HG03469 (cell line): ENCODE data around the gene TTC27.
"Not testable (repeated sequence)": the region's sequence is repeated elsewhere in the genome, so short reads cannot be mapped to it uniquely, and the experiment has no call there.

Experiments
- ATAC-seq: cut with Tn5 transposase; IDR thresholded peaks from one replicate; pipeline ENCODE4 v1.9.1; 2021; ENCODE audit warnings: mild to moderate bottlenecking, moderate library complexity, moderate number of reproducible peaks; ENCODE audit not compliant: unreplicated experiment

TTC27 gene

GRCh38 chr2:32844253-32844652 lies 216.4 kb downstream of the TTC27 start:
- ATAC-seq = no peak

DNA sequence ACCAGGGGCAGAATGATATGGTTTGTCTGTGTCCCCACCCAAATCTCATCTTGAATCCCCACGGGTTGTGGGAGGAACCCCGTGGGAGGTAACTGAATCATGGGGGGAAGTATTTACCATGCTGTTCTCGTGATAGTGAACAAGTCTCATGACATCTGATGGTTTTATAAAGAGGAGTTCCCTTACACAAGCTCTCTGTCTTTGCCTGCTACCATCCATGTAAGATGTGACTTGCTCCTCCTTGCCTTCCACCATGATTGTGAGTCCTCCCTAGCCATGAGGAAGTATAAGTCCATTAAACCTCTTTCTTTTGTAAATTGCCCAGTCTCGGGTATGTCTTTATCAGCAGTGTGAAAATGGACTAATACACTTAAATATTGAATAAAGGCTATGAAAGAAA lies 218.4 kb downstream of the TTC27 start:
- not testable (repeated sequence) for ATAC-seq

GRCh38 chr2:32847734-32848133 lies 219.9 kb downstream of the TTC27 start:
- ATAC-seq = no peak

GRCh38 chr2:32849456-32850194 lies 221.8 kb downstream of the TTC27 start:
- no peak for ATAC-seq

- no peak for ATAC-seq
These were observed 224.1 kb downstream of the TTC27 start for GRCh38 chr2:32851777-32852439.

- no peak for ATAC-seq
These were observed 225.0 kb downstream of the TTC27 start for GRCh38 chr2:32852856-32853255.

DNA sequence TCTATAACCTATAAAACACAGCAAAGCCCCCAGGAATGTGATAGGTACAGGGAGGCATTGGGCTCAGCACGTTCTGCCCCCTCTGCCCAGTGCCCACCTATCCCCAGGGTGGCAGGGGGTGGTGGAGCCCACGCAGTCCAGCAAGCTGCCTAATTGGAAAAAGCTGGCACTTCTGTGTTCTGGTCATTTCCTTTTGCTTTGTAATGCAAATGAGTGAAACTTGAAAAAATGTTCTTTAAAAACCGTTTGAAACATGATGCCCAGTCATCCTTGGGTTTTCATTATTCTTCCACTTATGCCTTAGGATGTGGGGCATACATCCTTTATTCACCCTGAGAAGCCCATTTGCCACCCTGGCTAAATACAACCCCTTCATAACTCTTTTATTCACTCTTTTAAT lies 229.0 kb downstream of the TTC27 start:
- no peak for ATAC-seq

- no peak for ATAC-seq
These were observed 230.9 kb downstream of the TTC27 start for GRCh38 chr2:32858713-32859112.

- no peak for ATAC-seq
These were observed 232.5 kb downstream of the TTC27 start for GRCh38 chr2:32860385-32860784.

- no peak for ATAC-seq
These were observed 234.6 kb downstream of the TTC27 start for GRCh38 chr2:32862269-32863055.

DNA sequence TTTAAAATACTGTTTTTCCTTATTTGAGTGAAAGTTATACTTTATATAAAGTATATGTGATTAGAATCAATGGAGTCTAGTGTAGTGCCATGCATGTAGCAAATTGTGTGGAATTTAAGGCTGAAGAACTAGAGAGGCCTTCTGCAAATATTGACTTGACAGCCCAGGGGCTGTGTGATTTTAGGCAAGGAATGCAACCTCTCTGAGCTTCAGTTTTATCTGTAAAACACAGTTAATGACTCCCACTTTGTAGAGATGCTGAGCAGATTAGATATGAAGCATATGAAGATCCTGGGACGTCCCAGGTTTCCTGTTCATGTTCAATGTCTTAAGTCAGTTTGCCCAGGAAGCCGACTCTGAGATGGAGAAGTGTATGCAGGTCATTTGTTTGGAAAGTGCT lies 235.5 kb downstream of the TTC27 start:
- ATAC-seq = no peak

DNA sequence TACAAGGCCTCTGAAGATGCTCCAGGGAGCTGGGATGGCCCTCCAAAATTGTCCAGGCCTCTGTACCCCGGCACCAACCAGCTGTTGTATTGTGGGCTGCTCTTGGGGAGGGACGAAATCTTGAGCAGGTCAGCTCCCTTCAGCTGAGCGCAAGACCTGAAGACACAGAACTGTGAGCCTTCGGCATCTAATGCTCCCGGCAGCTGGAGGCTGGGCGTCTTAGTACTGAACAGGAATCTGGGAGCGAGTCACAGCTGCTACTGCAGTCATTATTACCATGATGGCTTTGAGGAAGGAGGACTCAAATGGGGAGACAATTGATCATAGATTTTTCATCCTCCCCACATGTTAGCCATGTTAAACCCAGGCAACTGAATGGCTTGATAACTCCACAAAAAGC lies 236.0 kb downstream of the TTC27 start:
- no peak for ATAC-seq

GRCh38 chr2:32864334-32865111 lies 236.7 kb downstream of the TTC27 start:
- no peak for ATAC-seq

DNA sequence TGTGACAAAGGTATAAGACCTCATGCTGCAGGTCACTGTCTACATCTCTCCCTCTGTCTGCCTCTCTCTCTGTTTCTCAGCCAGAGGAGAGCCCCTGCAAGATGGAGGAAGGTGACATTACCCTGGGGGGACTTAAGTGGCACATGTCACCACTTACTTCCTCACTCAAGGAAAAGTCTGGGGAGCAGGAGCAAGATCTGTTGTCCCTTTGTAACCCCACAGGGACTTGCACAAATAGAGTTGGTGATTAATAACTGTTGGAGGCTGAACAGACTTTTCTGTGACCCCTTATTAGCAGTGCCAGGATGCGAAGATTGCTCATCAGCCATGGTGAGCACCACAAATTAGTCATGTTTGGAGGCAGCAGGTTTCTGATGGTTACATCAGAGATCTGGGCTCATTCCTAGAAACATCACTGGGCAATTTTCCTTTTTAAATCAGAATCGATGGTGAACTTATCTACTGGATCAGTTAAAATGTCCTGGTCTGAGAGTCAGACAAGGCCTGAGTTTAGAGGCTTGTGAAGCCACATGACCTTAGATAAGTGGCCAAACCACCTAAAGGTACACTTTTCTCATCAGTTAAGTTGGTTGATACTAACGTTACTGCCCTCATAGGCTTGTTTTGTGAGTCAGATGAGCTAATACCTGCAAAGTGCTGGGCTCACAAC lies 237.7 kb downstream of the TTC27 start:
- no peak for ATAC-seq

- ATAC-seq = not testable (repeated sequence)
These were observed 238.6 kb downstream of the TTC27 start for GRCh38 chr2:32866462-32866861.
